ENCODE results near the gene GZMM.

The GZMM gene

DNA sequence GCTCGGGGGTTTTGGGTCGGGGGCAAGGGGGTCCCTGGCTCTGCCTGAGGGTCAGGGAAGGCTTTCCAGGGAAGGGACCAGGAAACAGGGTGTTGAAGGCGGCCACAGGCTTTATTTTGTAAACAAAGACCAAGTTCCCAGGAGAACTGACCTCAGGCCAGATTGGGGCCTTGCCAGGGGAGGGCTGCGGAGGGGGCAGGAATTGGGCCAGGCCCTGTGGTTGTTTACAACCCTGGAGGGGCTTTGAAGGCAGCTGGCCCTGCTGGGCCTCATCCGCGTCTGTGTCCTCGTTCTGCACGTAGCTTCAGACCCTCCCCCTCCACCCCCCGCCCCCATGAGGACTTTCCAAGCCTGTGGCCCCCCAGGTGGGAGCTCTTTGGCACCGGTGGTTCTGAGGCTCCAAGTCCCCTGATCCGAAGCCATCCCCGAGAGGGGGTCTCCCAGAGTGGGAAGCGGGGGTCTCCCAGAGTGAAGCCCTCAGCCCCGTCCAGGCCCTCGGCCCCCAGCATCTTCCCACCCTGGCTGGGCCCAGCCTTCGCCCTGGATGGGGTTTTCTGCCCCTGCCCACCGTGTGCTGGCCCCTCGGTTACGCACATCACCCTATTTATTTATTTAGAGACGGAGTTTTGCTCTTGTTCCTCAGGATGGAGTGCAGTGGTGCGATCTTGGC is 15.1 kb downstream of the GZMM start:
- DNase-seq (ENCODE audit: low read depth in 2 of 3, low spot score in 1 of 3): no peak

DNA sequence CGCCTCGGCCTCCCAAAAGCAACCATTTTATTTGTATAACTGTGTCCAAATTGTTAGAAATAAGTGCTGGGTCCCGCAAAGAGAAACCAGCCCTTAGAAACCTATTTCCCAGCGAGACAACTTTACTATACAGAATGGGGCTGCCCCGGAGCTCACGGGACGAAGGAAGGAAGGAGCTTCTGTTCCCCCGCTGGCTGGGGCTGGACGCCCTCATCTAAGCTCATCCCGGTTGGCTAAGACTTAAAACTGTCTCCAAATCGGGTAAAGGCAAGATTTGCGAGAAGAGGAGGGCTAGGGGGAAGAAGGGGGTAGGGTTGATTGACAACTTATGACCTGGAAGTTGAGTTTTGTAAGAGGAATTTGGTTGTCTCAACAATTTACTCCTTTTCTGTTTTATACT is 16.3 kb downstream of the GZMM start:
- no peak for DNase-seq (ENCODE audit: low read depth in 2 of 3, low spot score in 1 of 3)

DNA sequence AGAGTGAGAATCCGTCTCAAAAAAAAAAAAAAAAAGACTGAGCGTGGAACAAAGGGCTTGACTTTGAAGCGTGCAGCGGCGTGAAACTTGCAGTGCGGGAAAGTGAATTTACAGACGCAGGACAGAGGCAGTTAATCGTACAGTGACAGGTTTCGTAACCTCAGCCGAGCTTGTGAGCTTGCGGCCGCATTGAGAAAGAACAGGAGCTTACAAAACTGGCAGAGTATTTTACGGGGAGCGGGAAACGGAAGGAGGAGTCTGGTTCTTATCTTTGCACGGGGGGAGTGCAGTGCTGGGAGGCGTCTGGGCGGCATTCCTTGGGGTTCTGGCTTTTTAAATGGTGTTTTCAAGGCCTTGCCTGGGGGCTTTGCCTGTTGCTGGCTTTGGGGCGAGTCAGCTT is 22.6 kb downstream of the GZMM start:
- no peak for DNase-seq (ENCODE audit: low read depth in 2 of 3, low spot score in 1 of 3)

DNA sequence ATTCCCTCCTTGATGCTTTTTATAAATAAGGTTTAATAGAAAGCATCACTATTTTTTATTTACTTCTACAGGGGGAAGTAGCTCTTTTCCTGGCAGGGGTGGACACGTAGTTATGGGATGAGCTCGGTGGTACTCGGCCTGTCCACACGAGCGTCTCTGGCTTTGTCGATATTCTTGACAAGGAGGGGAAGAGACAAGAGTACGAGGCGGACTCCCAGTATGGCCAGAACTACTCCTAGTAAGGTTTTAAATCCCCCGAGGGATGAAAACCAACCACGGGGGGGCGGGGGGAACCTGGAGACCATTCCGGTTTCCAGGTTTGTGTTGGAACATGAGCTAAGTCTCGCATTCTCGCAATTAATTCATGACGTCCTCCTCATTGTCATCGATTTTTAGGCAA is 23.0 kb downstream of the GZMM start:
- DNase-seq (ENCODE audit: low read depth in 2 of 3, low spot score in 1 of 3): no peak

DNA sequence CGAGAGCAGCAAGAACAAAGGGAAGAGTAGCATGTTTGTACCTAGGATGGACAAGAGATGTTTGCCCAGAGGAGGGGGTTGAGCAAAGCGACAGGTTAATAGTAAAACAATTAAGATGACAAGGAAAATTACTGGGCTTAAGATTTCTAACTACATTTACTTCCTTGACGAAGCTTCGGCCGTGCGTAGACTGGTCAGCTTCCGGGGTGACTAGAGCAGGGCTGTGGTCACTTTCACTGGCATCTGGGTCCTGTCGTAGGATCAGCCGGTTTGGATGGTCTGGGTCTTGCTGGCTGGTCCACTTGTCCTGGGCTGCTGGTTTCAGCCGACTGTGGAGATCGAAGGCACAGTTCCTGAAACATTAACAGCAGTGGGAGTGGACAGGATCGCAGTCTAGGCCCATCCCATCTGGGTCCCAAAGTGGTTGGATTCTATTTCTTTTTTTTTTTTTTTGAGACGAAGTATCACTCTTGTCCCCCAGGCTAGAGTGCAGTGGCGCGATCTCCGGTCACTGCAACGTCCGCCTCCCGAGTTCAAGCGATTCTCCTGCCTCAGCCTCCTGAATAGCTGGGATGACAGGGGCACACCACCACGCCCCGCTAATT is 23.5 kb downstream of the GZMM start:
- DNase-seq (ENCODE audit: low read depth in 2 of 3, low spot score in 1 of 3): no peak

DNA sequence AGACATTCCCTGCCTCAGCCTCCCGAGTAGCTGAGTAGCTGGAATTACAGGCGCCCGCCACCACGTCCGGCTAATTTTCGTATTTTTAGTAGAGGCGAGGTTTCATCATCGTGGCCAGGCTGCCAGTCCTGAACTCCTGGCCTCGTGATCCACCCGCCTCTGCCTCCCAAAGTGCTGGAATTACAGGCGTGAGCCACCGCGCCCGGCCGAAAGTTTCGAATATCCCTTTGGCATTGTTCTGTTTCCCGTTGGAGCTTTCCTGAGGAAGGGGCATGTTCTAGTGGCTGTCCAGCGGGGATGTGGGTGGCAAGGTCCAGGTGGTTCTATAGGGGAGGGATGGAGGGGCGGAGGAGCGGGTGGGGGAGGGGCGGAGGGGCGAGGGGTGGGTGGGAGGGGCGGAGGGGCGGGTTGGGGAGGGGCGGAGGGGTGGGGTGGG is 26.4 kb downstream of the GZMM start:
- no peak for DNase-seq (ENCODE audit: low read depth in 2 of 3, low spot score in 1 of 3)

DNA sequence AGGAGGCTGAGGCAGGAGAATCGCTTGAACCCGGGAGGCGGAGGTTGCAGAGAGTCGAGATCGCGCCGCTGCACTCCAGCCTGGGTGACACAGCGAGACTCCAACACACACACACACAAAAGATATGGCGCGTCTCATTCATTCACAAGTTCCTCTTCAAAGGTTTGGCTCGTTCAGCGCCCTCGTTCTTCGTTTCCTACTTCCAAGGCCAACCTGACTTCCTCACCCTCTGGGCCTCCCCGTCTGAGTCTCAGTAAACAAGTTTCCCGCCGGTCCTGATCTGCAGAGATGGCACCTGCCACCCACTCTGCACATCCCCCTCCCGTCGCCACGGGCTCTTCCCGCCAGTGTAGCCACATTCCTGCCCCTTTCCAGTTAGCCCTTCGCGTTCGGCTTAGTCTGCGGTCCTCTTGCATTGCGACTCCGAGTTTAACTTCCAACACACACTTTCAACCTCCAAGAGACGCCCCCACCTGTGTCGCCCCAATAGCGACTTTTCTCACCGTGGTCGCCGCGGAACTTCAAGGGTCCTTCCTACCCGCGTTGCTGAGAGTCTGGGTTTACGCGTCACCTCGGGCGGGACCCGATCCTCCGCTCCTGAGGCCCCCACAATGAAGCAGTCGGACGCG is 27.2 kb downstream of the GZMM start:
- peak; percentile 36 to 44 (median 42) for DNase-seq (ENCODE audit: low read depth in 2 of 3, low spot score in 1 of 3)

DNA sequence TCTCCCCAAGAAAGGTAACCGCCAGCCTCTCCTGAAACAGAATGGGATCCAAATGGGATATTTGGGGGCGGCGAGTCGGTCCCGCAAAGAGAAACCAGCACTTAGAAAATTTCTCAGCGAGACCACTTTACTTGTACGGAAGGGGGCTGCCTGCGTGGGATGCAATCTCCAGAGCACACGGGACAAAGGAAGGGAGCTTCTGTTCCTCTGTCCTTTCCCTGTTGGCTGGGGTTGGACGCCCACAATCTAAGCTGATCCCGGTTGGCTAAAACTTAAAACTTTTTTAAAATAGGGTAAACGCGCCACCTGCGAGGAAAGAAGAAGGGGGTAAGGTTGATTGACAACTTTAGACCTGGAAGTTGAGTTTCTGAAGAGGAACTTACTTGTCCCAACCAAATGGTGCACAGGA is 27.7 kb downstream of the GZMM start:
- DNase-seq (ENCODE audit: low read depth in 2 of 3, low spot score in 1 of 3): no peak

DNA sequence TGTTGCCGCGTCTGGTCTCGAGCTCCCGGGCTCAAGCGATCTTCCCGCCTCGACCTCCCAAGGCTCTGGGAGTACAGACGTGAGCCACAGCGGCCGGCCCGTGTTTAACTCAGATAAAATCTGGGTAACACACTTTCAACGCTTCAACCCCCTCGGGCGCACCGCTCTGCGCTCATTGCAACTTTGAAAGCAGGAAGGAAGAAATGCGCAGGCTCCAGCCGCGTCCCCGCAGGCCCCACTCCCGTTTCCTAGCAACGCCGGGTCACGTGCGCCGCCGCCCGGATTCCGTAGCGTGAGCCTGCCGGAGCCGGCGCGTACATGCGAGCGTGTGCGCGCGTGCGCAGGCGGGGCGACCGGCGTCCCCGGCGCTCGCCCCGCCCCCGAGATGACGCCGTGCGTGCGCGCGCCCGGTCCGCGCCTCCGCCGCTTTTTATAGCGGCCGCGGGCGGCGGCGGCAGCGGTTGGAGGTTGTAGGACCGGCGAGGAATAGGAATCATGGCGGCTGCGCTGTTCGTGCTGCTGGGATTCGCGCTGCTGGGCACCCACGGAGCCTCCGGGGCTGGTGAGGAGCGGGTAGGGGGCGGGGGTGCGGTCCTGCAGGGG is 28.4 kb downstream of the GZMM start, which contains the start of gene BSG:
Gene BSG, plus strand, starts transcription at position 457 of the 603 bp plus-strand sequence. Its CDS starts 39 bp downstream, at position 496.
- DNase-seq (ENCODE audit: low read depth in 2 of 3, low spot score in 1 of 3): peak; percentile 97 to 99 (median 97)

DNA sequence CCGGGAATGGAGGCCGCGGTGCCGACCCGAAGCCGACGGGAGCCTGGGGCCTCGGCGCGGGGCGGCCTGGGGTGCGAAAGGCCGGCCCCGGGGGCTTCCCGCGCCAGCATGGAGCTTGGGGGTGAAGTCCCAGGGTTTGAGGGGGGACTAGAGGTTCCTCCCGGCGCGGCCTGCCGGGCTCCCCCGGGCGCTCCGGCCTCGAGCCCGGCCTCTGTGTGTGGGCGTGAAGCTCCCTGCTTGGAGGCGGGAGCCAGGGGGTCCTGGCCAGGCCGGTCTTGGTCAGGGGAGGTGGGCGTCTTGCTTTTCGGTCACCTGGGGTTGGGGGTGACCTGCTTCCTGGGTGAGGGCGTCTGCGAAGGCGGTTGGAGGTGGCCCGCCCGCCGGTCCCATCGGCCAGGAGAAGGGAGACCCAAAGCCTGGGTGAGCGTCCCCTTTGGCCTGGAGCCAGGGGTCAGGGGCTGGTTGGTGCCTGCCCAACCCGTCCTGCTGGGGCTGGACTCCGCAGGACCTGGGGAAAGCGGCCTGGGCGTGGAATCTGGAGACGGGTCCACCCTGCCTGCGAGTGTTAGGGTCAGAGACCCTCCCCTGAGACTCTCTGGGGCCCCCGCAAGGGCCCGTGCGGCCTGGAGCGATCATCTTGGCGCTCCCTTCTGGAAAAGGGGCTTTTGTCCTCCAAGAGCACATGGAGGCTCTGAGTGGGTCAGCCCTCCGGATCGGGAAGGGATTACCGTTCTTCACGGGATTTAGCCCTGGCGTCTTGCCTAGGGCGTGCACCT is 29.1 kb downstream of the GZMM start:
- no peak for DNase-seq (ENCODE audit: low read depth in 2 of 3, low spot score in 1 of 3)

DNA sequence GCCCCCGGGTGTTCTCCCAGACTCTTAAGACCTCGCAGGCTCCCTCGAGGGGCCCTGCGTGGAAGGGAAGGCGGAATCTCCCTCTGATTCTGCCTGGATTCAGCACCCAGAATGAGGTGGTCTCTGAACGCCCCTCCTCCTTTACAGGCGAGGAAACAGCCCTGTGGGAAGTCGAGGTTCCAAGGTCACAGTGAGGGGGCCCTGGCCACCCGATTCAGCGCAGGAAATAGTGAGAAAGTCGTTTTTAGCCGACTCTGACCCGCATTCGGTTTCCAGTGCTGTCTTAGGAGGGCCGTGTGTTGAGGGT is 29.6 kb downstream of the GZMM start:
- no peak for DNase-seq (ENCODE audit: low read depth in 2 of 3, low spot score in 1 of 3)

DNA sequence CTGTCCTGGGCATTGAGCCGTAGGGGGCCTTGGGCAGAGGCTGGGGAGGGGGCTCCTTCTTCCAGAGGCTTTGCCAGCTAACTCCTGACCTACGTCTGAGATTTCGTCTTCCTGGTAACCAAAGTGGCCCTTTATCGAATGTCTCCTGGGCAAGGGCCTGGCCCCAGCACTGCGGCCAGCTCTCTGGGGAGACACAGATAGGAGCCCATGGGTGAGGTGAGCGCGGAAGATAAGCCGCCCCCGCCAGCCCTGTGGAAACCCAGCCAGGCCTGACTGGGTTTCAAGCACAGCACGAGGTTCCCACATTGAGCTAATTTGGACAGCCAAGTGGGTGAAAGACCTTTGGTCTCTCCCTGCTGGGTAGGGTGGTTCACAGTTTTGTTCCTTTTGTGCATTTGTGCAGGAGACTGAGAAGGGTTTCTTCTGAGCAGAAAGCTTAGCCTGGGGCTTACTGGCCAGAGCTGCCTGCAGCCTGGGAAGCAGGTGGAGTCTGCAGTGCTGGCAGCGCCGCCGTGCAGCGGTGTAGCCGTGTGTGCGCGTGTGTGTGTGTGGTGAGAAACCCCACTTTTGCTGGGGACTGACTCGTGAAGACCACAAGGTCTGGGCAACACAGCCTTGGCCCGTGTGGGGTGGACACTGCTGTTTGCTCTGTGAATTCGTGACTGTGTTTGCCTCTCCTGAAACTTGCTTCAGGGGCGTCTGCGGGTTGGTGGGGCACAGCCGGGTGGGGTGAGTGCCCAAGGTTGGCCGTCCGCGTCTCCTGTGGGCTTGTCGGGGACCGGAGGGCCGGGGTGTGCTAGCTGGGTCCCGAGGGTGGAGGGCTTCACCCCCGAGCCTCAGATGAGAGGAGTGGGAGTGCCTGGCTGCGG is 31.0 kb downstream of the GZMM start:
- no peak for DNase-seq (ENCODE audit: low read depth in 2 of 3, low spot score in 1 of 3)

DNA sequence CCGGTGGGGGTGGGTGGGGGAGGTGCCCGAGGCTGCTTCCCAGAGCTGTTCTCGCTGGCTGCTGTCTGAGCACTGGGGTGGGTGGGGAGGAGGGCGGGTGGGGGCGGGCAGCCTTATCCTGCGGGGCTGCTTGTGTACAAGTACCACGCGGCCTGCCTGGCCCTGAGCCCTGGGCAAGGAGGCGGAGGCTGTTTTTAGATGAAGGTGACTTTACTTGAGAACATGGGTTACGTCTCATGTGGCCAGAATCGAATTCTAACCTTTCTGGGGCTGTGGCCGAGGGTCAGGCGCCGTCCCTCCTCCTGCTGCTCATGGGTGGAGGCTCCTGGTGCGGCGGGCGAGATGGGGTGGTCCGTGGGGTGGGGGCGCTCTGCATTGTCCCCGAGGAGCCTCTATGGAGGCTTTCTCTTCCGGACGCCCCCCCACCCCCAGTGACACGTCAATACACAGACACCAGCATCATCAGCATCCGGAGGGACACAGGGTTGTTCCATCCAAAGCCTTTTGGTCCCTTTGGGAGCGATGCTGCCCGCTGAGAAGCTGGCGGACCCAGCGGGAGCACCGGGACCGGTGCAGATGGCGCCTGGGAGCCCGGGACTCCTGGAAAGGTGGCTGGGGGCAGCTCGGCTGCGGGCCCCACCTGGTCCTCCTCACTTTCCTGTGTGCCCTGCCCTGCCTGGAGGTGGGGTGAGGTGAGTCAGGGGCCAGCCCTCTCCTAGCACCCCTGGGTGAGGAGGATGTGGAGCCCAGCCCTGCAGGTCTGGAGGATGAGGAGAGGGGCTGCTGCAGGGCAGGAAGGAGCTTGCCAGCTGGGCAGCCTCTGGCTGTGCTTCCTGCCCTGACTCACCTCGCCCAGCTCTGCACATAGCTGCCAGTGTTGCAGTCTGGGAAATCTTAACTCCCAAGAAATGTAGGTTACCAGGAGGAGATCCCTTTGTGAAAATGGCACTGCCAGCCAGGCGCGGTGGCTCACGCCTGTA is 32.0 kb downstream of the GZMM start:
- no peak for DNase-seq (ENCODE audit: low read depth in 2 of 3, low spot score in 1 of 3)

DNA sequence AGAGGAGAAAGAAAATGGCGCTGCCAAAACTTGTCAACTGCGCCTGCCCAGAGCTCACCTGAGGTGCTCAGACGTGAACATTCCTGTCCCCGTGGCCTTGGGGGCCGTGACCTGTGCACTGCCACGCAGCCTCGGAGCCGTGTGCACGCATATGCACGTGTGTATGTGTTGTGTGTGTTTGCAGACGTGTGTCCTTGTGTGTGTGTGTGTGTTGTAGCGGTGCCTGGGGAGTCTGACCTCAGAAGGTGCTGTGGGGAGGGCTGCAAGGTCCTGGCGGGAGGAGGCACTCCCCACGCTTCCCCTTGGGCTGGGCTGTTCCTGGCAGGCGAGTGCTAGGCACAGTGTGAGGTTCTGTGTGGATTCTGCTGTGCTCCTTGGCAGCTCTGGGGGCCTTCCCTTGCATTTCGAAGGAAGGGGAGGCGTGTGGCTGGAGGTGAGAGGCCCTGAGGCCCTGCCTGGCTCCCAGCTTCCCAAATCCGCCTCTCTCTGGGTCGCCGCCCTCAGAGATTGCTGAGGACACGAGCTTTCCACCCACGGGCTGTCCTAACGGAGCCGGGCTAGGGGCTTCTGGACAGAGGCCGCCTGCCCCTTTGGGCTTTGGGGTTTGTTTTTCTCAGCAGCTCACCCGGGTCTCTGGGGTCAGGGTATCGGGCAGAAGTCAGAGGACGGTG is 33.0 kb downstream of the GZMM start:
- no peak for DNase-seq (ENCODE audit: low read depth in 2 of 3, low spot score in 1 of 3)

DNA sequence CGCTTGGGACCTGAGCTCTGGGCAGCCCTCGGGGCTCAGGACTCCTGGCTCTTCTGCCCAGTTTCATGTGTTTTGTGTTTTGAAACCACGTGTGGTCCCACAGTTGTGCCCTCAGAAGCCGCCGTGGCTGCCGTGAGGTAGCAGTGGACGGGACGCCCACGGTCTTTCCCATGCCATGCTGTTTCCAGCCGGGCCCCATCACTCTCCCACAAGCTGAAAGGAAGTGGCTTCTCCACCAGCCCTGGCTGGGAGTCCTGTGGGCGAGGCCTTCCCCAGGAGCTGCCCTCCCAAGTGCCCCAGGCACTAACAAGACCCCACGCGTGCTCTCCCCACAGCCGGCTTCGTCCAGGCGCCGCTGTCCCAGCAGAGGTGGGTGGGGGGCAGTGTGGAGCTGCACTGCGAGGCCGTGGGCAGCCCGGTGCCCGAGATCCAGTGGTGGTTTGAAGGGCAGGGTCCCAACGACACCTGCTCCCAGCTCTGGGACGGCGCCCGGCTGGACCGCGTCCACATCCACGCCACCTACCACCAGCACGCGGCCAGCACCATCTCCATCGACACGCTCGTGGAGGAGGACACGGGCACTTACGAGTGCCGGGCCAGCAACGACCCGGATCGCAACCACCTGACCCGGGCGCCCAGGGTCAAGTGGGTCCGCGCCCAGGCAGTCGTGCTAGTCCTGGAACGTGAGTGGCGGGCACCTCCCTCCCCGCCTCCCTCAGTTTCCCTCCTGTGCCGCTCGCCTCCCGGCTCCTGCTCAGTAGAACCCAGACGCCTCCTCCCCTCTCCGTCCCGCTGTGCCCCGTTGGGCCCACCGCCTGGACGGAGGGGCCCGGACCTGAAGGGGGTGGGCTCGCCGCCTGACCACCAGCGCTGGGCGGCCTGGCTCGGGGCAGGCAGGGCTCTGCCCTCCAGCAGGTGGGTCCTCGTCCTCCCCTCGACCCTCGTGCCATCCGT is 33.9 kb downstream of the GZMM start:
- no peak for DNase-seq (ENCODE audit: low read depth in 2 of 3, low spot score in 1 of 3)

DNA sequence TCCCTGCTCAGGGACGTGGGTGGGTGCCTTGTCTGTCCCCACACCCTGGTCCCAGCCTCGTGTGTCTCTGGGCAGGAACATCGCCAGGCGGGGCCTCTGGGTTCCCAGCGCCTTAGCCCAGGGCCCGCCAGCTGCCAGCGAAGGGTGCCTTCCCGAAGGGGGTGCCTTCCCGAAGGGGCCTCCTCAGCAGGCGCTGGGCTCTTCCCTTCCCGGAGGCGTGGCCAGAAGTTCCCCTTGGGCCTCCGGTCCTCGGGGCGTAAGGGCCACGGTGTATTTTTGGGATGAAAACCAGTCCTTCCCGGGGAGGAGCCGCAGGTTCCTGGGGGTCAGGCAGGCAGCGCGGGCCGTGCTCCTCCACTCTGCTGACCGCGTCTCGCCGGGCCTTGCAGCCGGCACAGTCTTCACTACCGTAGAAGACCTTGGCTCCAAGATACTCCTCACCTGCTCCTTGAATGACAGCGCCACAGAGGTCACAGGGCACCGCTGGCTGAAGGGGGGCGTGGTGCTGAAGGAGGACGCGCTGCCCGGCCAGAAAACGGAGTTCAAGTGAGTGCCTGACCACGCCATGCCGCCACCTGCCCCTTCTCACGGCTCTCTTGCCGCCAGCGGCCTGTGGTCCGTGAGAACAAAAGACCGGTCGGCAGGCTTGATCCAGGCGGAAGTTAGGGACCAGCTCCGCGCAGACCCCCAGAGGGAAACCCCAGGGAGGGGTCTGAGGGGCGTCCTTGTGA is 35.4 kb downstream of the GZMM start:
- no peak for DNase-seq (ENCODE audit: low read depth in 2 of 3, low spot score in 1 of 3)

DNA sequence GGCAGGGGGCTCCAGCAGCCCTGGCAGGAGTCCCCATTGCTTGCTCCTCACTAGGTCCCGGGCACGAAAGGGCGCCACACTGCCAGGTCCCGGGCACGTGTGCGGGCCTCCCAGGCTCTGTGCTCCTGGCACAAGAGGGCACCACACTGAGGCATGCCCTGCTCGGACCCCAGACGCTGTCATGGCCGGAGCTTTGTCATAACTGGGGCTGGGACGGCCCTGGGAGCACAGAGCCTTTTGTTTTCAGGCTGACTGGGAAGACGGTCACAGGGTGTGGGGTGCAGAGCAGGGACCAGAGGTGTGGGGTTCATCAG is 35.9 kb downstream of the GZMM start:
- DNase-seq (ENCODE audit: low read depth in 2 of 3, low spot score in 1 of 3): no peak
